Gastroesophageal sphincter (tissue), 4 donors: ENCODE data around the gene CUZD1. TPM values are rescaled to one million over a fixed set of nuclear protein-coding genes. Genes with fewer than 3 reads are reported as not detected.

ENCODE experiments used
- ATAC-seq: fragments of 150-250 bp; one replicate; pipeline ENCODE4 v1.9.1; 2016; ENCODE audit warnings: mild to moderate bottlenecking, moderate library complexity
- H3K27ac ChIP-seq, 4 donors: fragments of 200-600 bp; sonication (generic) in 3 of 4; 1 replicate in 3 of 4; 2 replicates in 1 of 4; pipeline ENCODE4 v1.5.1; 2016 to 2019
- H3K27me3 ChIP-seq: fragments of 200-600 bp; sonication (generic); one replicate; pipeline ENCODE4 v1.5.1; 2019
- H3K36me3 ChIP-seq, 2 donors: fragments of 200-600 bp; sonication (generic); one replicate each; pipeline ENCODE4 v1.5.1; 2019; ENCODE audit warnings: control low read depth in 1 of 2
- H3K4me1 ChIP-seq, 3 donors: fragments of 200-600 bp; sonication (generic); 1 replicate in 2 of 3; 2 replicates in 1 of 3; pipeline ENCODE4 v1.5.1; 2016 to 2019; ENCODE audit warnings: control low read depth in 2 of 3
- H3K4me3 ChIP-seq, 2 donors: fragments of 200-600 bp; sonication (generic); one replicate each; pipeline ENCODE4 v1.5.1; 2019; ENCODE audit warnings: mild to moderate bottlenecking in 1 of 2, moderate library complexity in 1 of 2
- H3K9me3 ChIP-seq, 3 donors: fragments of 200-600 bp; sonication (generic); one replicate each; pipeline ENCODE4 v1.5.1; 2017 to 2019; ENCODE audit warnings: control low read depth in 2 of 3
- CTCF ChIP-seq, 4 experiments: fragments of 200-600 bp in 2 of 4; fragments of 450-650 bp in 2 of 4; sonication (generic) in 1 of 4; IDR thresholded peaks; one replicate each; pipeline ENCODE4 v1.5.1; 2017 to 2019; ENCODE audit warnings: antibody characterized with exemption in 4 of 4, mild to moderate bottlenecking in 2 of 4, moderate library complexity in 2 of 4
- EP300 ChIP-seq: sonication (generic); formaldehyde crosslinking; IDR thresholded peaks from one replicate; pipeline ENCODE4 v1.6.1; 2017; ENCODE audit warnings: antibody characterized with exemption, mild to moderate bottlenecking
- POLR2A ChIP-seq, 2 donors: fragments of 450-650 bp; IDR thresholded peaks; one replicate each; pipeline ENCODE4 v1.6.1; 2017; ENCODE audit warnings: antibody characterized with exemption in 2 of 2, mild to moderate bottlenecking in 2 of 2, moderate library complexity in 1 of 2
- POLR2AphosphoS5 ChIP-seq: sonication (generic); formaldehyde crosslinking; IDR thresholded peaks from one replicate; pipeline ENCODE4 v1.6.1; 2017; ENCODE audit warnings: antibody characterized with exemption
- WGBS, 2 donors: methylation state at CpG; one replicate each; pipeline ENCODE4 v1.1.5; 2018; ENCODE audit warnings: low coverage in 1 of 2; 5-methylcytosine and 5-hydroxymethylcytosine counted together
- total RNA-seq, 4 donors: library from RNA; depleted of rRNA; stranded (reverse); fragments of >200 nt; gene quantifications; one replicate each; pipeline ENCODE4 v1.1.0, GENCODE V29; 2016

CUZD1 gene
- total RNA-seq, 4 donors from 2014 or later, result 0.31 to 1.4 (median 0.42) TPM

GRCh38 chr10:122854648-122855047 is 9.0 kb upstream of the CUZD1 start:
- H3K4me1 ChIP-seq, result peaks cover 0 to 9% (median 0%) of the 10 kb centered on the region in 3 donors
- 60 to 63% methylated on average over 1 to 5 of the region's 5 CpGs for WGBS, 2 donors
- no peak for ATAC-seq
- no peak overlapping the region for H3K27ac ChIP-seq
- H3K4me3 ChIP-seq, result no peak overlapping the region
- peaks cover 0 to 58% of the 10 kb centered on the region in 2 donors for H3K36me3 ChIP-seq
- H3K27me3 ChIP-seq, result no peaks in the 10 kb centered on the region
- TF ChIP-seq POLR2AphosphoS5 (no peak), CTCF (IDR thresholded peaks at IDR 0.05) (no peak), EP300 (no peak), POLR2A (IDR thresholded peaks at IDR 0.05) (no peak)
- no peaks in the 10 kb centered on the region for H3K9me3 ChIP-seq

- no peaks in the 10 kb centered on the region for H3K27me3 ChIP-seq
- no peaks in the 10 kb centered on the region for H3K9me3 ChIP-seq
- WGBS, 2 donors, result 83% methylated on average over 1 of the region's 1 CpG; no CpG with 5 or more reads in 1 of the 2 donors
- peaks cover 0 to 9% (median 0%) of the 10 kb centered on the region in 3 donors for H3K4me1 ChIP-seq
- H3K27ac ChIP-seq, result no peak overlapping the region
- H3K36me3 ChIP-seq, result peaks cover 0 to 63% of the 10 kb centered on the region in 2 donors
- H3K4me3 ChIP-seq, result no peak overlapping the region
- no peak for ATAC-seq
- no peak for TF ChIP-seq POLR2AphosphoS5
- TF ChIP-seq POLR2A (IDR thresholded peaks at IDR 0.05), result no peak
- TF ChIP-seq EP300, result no peak
- TF ChIP-seq CTCF (IDR thresholded peaks at IDR 0.05), result no peak
Observed at GRCh38 chr10:122853665-122854313, 8.1 kb upstream of the CUZD1 start.

- TF ChIP-seq POLR2A (IDR thresholded peaks at IDR 0.05) (no peak), CTCF (IDR thresholded peaks at IDR 0.05) (no peak), POLR2AphosphoS5 (no peak), EP300 (no peak)
- no peaks in the 10 kb centered on the region for H3K27me3 ChIP-seq
- WGBS, 2 donors, result 60 to 83% methylated on average over 1 to 2 of the region's 2 CpGs
Observed at GRCh38 chr10:122852261-122852660, 6.6 kb upstream of the CUZD1 start.

GRCh38 chr10:122850705-122851640 is 5.3 kb upstream of the CUZD1 start:
- TF ChIP-seq EP300 (no peak), CTCF (IDR thresholded peaks at IDR 0.05) (no peak), POLR2AphosphoS5 (no peak), POLR2A (IDR thresholded peaks at IDR 0.05) (no peak)
- H3K36me3 ChIP-seq, result peaks cover 0 to 75% of the 10 kb centered on the region in 2 donors

More at GRCh38 chr10:122852261-122852660, 6.6 kb upstream of the CUZD1 start:
- peaks cover 0 to 73% of the 10 kb centered on the region in 2 donors for H3K36me3 ChIP-seq
- no peak overlapping the region for H3K4me3 ChIP-seq
- no peak overlapping the region for H3K27ac ChIP-seq
- no peaks in the 10 kb centered on the region for H3K9me3 ChIP-seq
- no peak for ATAC-seq
- peaks cover 0 to 9% (median 0%) of the 10 kb centered on the region in 3 donors for H3K4me1 ChIP-seq

More at GRCh38 chr10:122850705-122851640, 5.3 kb upstream of the CUZD1 start:
- WGBS, 2 donors, result 54 to 72% methylated on average over 5 of the region's 5 CpGs
- peaks cover 0 to 9% (median 0%) of the 10 kb centered on the region in 3 donors for H3K4me1 ChIP-seq
- no peak overlapping the region for H3K27ac ChIP-seq
- no peaks in the 10 kb centered on the region for H3K27me3 ChIP-seq
- no peak for ATAC-seq
- no peaks in the 10 kb centered on the region for H3K9me3 ChIP-seq
- no peak overlapping the region for H3K4me3 ChIP-seq
